PFSK-1 (cell line): Measurements from ENCODE around the gene FBXL16.

Experiments
- FOXP2 ChIP-seq: optimal IDR thresholded peaks from 2 replicates; pipeline ENCODE3; 2011; ENCODE audit warnings: borderline replicate concordance, control low read depth, inconsistent platforms; ENCODE audit not compliant: insufficient read depth; ENCODE audit errors: extremely low read length, extremely low read depth
- POLR2AphosphoS5 ChIP-seq: IDR thresholded peaks from 2 replicates; pipeline ENCODE4 v1.6.1; 2012; ENCODE audit warnings: low read depth, mild to moderate bottlenecking, control low read depth, low read length, moderate library complexity
- REST ChIP-seq, 2 experiments: IDR thresholded peaks; 2 replicates each; pipeline versions ENCODE4 v1.6.1 to v1.8.0; 2011 to 2012; ENCODE audit warnings: low read depth in 2 of 2, low read length in 2 of 2, control low read depth in 1 of 2, inconsistent platforms in 1 of 2, mild to moderate bottlenecking in 1 of 2, moderate library complexity in 1 of 2; ENCODE audit not compliant: insufficient read depth in 1 of 2
- SIN3A ChIP-seq: IDR thresholded peaks from 2 replicates; pipeline ENCODE4 v1.6.1; 2012; ENCODE audit warnings: mild to moderate bottlenecking, low read length, moderate library complexity, borderline replicate concordance; ENCODE audit not compliant: insufficient read depth
- TAF1 ChIP-seq: IDR thresholded peaks from 2 replicates; pipeline ENCODE4 v1.6.1; 2012; ENCODE audit warnings: low read length, control low read depth, borderline replicate concordance; ENCODE audit not compliant: insufficient read depth

GRCh38 chr16:684961-685696 lies 20.5 kb downstream of the FBXL16 start:
- TF ChIP-seq POLR2AphosphoS5 (no peak), REST (IDR thresholded peaks at IDR 0.05; ENCODE audit: insufficient read depth in 1 of 2, low read depth in 2 of 2, low read length in 2 of 2) (no peak), TAF1 (no peak), SIN3A (no peak), FOXP2 (no peak)
